Endometrial microvascular endothelial cells (primary cell): ENCODE results near the gene HJURP. TPM values are rescaled to one million over a fixed set of nuclear protein-coding genes. Genes with fewer than 3 reads are reported as not detected.

Experiments used
- in situ Hi-C: cut with HindIII; loops from 2 replicates; pipeline ENCODE4 v1.10.0; 2017; ENCODE audit warnings: low sequenced_read_pairs, low pct_unique_long_range_greater_than_20kb; ENCODE audit errors: inconsistent ontology term
- total RNA-seq: library from RNA; depleted of rRNA; stranded (reverse); fragments of >200 nt; gene quantifications from one replicate; pipeline ENCODE4 v1.2.3, GENCODE V29; 2015; ENCODE audit errors: inconsistent ontology term

Gene HJURP
- total RNA-seq, 1 donor from 2014 or later = 69.5 TPM

- in situ Hi-C loops = no loop called here
Observed at GRCh38 chr2:233801357-233802131, 52.8 kb downstream of the HJURP start.

- in situ Hi-C loops = no loop called here
Observed at GRCh38 chr2:233800208-233800607, 54.1 kb downstream of the HJURP start.

DNA sequence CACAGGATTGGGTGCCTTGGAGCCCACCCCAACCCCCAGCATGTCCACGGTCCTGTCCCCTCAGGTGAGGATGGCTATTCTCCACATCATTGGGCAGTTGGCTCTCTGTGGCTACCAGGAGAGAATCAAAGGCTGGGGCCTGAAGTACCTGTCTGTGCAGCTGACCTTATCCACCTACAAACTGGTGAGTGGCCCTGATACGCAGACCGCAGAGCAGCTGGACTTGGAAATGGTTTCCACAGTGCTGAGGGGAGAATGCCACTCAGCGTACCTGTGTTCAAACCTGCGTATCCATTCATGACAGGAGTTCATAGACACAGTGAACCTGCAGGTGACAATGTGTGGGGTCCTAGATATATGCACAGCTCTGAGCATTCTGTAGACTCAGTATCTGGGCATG, 54.6 kb downstream of the HJURP start:
- in situ Hi-C loops = no loop called here

DNA sequence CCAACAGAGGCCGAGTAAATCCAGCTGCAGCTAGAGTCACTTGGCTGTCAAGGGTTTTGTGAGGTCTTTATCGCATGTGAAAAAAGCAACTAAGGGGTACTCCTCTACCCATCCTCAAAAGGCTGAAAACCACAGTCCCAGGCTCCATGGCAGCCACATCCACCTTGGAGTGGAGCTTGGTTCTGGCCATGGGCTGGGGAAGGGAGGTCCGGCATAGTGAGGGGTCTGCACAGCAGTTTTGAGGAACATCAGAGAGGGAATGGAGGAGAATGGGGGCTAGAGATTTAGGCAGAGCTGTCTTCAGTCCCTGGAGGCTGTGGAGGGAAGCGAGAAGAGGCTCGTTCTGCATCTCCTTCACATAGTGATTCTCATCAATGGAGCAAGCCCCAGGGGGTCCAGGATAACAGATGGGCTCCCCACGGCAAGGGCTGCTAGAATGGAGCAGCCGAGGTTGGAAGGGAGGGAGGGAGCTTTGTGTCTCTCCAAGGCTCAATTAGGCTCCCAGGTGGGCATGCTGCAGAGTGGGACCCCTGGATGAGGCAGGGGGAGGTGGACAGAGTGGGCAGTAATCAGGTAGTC, 55.2 kb downstream of the HJURP start:
- in situ Hi-C loops = no loop called here

GRCh38 chr2:233798335-233799086, 55.8 kb downstream of the HJURP start:
- in situ Hi-C loops = no loop called here

- in situ Hi-C loops = no loop called here
Observed at GRCh38 chr2:233796254-233796653, 58.1 kb downstream of the HJURP start.

- in situ Hi-C loops = no loop called here
Observed at GRCh38 chr2:233795735-233796171, 58.6 kb downstream of the HJURP start.

GRCh38 chr2:233794128-233794658, 60.1 kb downstream of the HJURP start:
- in situ Hi-C loops = no loop called here

- in situ Hi-C loops = no loop called here
Observed at GRCh38 chr2:233793465-233794127, 60.7 kb downstream of the HJURP start.

- in situ Hi-C loops = no loop called here
Observed at GRCh38 chr2:233792720-233793119, 61.6 kb downstream of the HJURP start.

DNA sequence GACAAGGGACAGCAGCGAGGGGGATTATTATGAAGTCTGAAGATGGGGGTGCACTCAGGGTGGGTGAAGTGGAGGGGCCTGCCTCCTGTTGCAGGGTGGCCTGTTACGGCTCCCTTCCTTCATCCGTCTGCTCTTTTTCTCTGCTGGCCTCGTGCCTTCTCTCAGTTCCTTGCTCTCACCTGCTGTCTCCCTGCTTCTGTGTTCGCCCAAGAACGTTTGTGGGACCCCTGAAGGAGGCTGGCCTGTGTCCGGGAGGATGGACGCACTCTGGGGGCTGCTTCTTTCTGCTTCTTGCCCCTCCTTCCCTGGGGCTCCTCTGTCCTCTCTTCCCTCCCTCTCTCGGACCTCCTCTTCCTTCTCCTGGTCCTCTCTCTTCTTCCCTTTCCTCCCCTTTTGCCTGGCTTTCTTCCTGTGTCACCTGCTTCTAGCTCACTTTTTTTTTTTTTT, 62.4 kb downstream of the HJURP start:
- in situ Hi-C loops = no loop called here

GRCh38 chr2:233791151-233791882, 63.0 kb downstream of the HJURP start:
- in situ Hi-C loops = no loop called here

DNA sequence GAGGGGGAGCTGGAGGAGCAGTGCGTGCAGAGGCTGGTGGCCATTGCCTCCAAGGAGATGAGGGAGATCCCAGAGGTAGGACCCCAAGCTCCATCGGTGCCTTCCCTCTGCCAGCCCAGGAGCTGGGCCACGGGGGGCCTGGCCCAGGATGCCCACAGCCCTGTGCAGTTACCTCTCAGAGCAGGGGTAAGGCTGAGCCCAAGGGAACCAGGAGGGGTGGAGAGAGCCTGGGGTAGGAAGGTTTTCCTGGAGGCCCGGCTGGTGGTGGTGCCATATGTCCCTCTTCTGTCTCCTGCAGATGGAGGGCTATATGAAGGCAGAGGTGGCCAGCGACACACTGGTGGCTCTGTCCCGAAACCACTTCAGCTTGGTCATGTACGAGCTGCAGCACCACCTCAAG, 64.8 kb downstream of the HJURP start:
- in situ Hi-C loops = no loop called here

Other genes with a start within 250 kb of the HJURP start
- not detected for gene UGT1A8, start 236.9 kb downstream of the HJURP start, total RNA-seq
- gene UGT1A10, start 218.1 kb downstream of the HJURP start, total RNA-seq = not detected
- gene UGT1A9, start 182.6 kb downstream of the HJURP start, total RNA-seq = not detected
- gene UGT1A7, start 172.6 kb downstream of the HJURP start, total RNA-seq = not detected
- gene UGT1A6, start 161.6 kb downstream of the HJURP start, total RNA-seq = not detected
- not detected for gene UGT1A5, start 141.6 kb downstream of the HJURP start, total RNA-seq
- not detected for gene UGT1A4, start 135.8 kb downstream of the HJURP start, total RNA-seq
- not detected for gene UGT1A3, start 125.5 kb downstream of the HJURP start, total RNA-seq
- not detected for gene UGT1A1, start 94.3 kb downstream of the HJURP start, total RNA-seq
- not detected for gene MROH2A, start 76.2 kb downstream of the HJURP start, total RNA-seq
- gene TRPM8, start 62.8 kb upstream of the HJURP start, total RNA-seq = not detected
- gene SPP2, start 196.2 kb upstream of the HJURP start, total RNA-seq = not detected